ENCODE results near the gene PCDH12.

PCDH12 gene

GRCh38 chr5:141958113-141958512 lies at the start of gene PCDH12:
Gene PCDH12, minus strand, starts transcription at chr5:141958202. Its CDS starts 351 bp downstream, at chr5:141957851.
- TF ChIP-seq, protein P1, sequence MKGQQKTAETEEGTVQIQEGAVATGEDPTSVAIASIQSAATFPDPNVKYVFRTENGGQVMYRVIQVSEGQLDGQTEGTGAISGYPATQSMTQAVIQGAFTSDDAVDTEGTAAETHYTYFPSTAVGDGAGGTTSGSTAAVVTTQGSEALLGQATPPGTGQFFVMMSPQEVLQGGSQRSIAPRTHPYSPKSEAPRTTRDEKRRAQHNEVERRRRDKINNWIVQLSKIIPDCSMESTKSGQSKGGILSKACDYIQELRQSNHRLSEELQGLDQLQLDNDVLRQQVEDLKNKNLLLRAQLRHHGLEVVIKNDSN (IDR thresholded peaks at IDR 0.05): no peak
- no peak for TF ChIP-seq EP300 (IDR thresholded peaks at IDR 0.05; ENCODE audit: borderline replicate concordance)
- TF ChIP-seq CREB1 (IDR thresholded peaks at IDR 0.05; ENCODE audit: low read depth): no peak
- TF ChIP-seq TEAD4 (IDR thresholded peaks at IDR 0.05): no peak
- TF ChIP-seq RAD21 (IDR thresholded peaks at IDR 0.05; ENCODE audit: low read depth): no peak
- TF ChIP-seq TAF1 (IDR thresholded peaks at IDR 0.05; ENCODE audit: low read depth): no peak
- TF ChIP-seq YY1 (IDR thresholded peaks at IDR 0.05; ENCODE audit: low read depth): no peak
- TF ChIP-seq NFIC (IDR thresholded peaks at IDR 0.05): no peak
- no peak for TF ChIP-seq EGR1 (IDR thresholded peaks at IDR 0.05)
- TF ChIP-seq ZBTB7A (IDR thresholded peaks at IDR 0.05; ENCODE audit: low read depth): no peak
- no peak for TF ChIP-seq FOXM1 (IDR thresholded peaks at IDR 0.05; ENCODE audit: borderline replicate concordance, low read depth)
- TF ChIP-seq TCF12 (IDR thresholded peaks at IDR 0.05; ENCODE audit: low read depth): no peak
- TF ChIP-seq, protein P2, sequence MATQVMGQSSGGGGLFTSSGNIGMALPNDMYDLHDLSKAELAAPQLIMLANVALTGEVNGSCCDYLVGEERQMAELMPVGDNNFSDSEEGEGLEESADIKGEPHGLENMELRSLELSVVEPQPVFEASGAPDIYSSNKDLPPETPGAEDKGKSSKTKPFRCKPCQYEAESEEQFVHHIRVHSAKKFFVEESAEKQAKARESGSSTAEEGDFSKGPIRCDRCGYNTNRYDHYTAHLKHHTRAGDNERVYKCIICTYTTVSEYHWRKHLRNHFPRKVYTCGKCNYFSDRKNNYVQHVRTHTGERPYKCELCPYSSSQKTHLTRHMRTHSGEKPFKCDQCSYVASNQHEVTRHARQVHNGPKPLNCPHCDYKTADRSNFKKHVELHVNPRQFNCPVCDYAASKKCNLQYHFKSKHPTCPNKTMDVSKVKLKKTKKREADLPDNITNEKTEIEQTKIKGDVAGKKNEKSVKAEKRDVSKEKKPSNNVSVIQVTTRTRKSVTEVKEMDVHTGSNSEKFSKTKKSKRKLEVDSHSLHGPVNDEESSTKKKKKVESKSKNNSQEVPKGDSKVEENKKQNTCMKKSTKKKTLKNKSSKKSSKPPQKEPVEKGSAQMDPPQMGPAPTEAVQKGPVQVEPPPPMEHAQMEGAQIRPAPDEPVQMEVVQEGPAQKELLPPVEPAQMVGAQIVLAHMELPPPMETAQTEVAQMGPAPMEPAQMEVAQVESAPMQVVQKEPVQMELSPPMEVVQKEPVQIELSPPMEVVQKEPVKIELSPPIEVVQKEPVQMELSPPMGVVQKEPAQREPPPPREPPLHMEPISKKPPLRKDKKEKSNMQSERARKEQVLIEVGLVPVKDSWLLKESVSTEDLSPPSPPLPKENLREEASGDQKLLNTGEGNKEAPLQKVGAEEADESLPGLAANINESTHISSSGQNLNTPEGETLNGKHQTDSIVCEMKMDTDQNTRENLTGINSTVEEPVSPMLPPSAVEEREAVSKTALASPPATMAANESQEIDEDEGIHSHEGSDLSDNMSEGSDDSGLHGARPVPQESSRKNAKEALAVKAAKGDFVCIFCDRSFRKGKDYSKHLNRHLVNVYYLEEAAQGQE (IDR thresholded peaks at IDR 0.05; ENCODE audit: low read depth): no peak

DNA sequence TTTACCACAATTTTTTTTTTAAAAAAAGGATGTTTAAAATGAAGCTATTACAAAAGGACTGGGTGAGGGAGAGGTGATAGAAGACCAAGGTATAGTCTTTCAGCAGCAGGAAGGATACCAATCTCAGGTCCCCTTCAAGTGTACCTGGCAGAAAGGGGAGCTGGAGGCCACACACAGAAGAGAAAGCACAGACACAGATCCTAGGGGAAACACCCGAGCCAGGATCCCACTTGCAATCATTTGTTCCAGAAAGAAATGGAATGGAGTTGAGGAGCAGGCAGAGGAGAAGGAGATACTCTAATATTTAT lies 49.2 kb upstream of the PCDH12 start:
- TF ChIP-seq TCF12 (IDR thresholded peaks at IDR 0.05; ENCODE audit: low read depth) (no peak), TAF1 (IDR thresholded peaks at IDR 0.05; ENCODE audit: low read depth) (no peak), ZBTB7A (IDR thresholded peaks at IDR 0.05; ENCODE audit: low read depth) (no peak), CREB1 (IDR thresholded peaks at IDR 0.05; ENCODE audit: low read depth) (no peak), EGR1 (IDR thresholded peaks at IDR 0.05) (no peak), FOXM1 (IDR thresholded peaks at IDR 0.05; ENCODE audit: borderline replicate concordance, low read depth) (no peak), EP300 (IDR thresholded peaks at IDR 0.05; ENCODE audit: borderline replicate concordance) (no peak), TEAD4 (IDR thresholded peaks at IDR 0.05) (no peak), RAD21 (IDR thresholded peaks at IDR 0.05; ENCODE audit: low read depth) (no peak), YY1 (IDR thresholded peaks at IDR 0.05; ENCODE audit: low read depth) (no peak)
- TF ChIP-seq, protein P1 (IDR thresholded peaks at IDR 0.05): no peak
- TF ChIP-seq, protein P2 (IDR thresholded peaks at IDR 0.05; ENCODE audit: low read depth): no peak

DNA sequence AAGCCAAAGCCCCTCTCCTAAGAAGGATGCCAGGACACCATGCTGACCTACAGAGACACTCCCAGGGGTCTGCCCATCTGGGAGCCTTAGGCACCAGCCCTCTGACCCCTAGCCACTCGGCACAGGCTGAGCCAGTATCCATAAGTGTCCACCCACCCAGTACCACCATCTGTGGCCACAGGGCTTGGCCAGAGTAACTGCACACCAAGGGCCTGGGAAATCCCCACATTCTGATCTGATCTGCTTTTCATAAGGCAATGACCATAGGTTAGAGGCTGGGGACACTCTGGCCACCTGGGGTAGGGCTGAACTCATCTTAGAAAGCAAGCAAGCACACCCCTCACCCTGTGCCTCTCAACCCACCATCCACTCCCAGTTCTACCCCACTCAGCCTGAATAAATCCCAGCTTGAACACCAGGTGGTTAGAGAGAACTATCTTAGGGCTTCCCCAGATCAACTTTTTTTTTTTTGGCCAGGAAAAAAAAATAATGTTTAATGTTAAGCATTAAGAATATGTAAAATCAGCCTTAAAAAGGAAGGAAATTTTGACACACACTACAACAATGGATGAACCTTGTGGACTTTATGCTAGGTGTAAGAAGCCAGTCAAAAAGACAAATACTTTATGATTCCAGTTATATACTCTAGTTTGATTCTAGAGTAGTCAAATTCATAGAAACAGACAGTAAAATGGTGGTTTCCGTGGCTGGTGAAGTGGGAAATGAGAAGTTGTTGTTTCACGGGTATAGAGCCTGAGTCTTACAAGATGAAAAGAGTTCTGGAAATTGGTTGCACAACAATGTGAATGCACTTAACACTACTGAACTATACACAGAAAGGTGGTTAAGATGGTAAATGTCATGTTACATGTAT lies 48.6 kb upstream of the PCDH12 start:
- TF ChIP-seq TEAD4 (IDR thresholded peaks at IDR 0.05) (no peak), TAF1 (IDR thresholded peaks at IDR 0.05; ENCODE audit: low read depth) (no peak)

GRCh38 chr5:142003266-142003800 lies 45.3 kb upstream of the PCDH12 start:
- no peak for TF ChIP-seq NFIC (IDR thresholded peaks at IDR 0.05)
- no peak for TF ChIP-seq YY1 (IDR thresholded peaks at IDR 0.05; ENCODE audit: low read depth)
- TF ChIP-seq TAF1 (IDR thresholded peaks at IDR 0.05; ENCODE audit: low read depth): no peak
- TF ChIP-seq TEAD4 (IDR thresholded peaks at IDR 0.05): no peak
- no peak for TF ChIP-seq RAD21 (IDR thresholded peaks at IDR 0.05; ENCODE audit: low read depth)
- TF ChIP-seq EP300 (IDR thresholded peaks at IDR 0.05; ENCODE audit: borderline replicate concordance): no peak

GRCh38 chr5:142000704-142001484 lies 42.9 kb upstream of the PCDH12 start:
- no peak for TF ChIP-seq ZBTB7A (IDR thresholded peaks at IDR 0.05; ENCODE audit: low read depth)

DNA sequence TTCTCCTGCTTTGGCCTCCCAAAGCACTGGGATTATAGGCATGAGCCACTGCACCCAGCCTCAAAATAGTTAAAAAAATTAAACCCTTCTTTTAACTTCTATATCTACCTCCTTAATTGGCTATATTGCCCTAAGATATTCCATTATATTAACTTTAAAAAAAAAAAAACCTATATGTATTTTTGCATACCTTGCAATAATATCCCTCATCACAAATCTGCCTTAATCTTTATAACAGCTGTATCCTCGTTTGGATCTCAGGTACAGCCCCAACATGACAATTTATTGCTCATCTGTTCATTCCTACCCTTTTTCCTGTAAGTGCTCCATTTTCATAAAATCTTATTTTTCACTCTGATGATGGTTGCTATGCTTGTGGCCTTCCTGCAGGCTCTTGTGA lies 42.2 kb upstream of the PCDH12 start:
- TF ChIP-seq TCF12 (IDR thresholded peaks at IDR 0.05; ENCODE audit: low read depth) (no peak), EP300 (IDR thresholded peaks at IDR 0.05; ENCODE audit: borderline replicate concordance) (no peak), RAD21 (IDR thresholded peaks at IDR 0.05; ENCODE audit: low read depth) (no peak), CREB1 (IDR thresholded peaks at IDR 0.05; ENCODE audit: low read depth) (no peak), TAF1 (IDR thresholded peaks at IDR 0.05; ENCODE audit: low read depth) (no peak), ZBTB7A (IDR thresholded peaks at IDR 0.05; ENCODE audit: low read depth) (no peak), FOXM1 (IDR thresholded peaks at IDR 0.05; ENCODE audit: borderline replicate concordance, low read depth) (no peak), EGR1 (IDR thresholded peaks at IDR 0.05) (no peak), YY1 (IDR thresholded peaks at IDR 0.05; ENCODE audit: low read depth) (no peak), NFIC (IDR thresholded peaks at IDR 0.05) (no peak), CEBPB (IDR thresholded peaks at IDR 0.05) (no peak), TEAD4 (IDR thresholded peaks at IDR 0.05) (no peak)
- TF ChIP-seq, protein P2 (IDR thresholded peaks at IDR 0.05; ENCODE audit: low read depth): no peak
- TF ChIP-seq, protein P3, sequence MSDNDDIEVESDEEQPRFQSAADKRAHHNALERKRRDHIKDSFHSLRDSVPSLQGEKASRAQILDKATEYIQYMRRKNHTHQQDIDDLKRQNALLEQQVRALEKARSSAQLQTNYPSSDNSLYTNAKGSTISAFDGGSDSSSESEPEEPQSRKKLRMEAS (IDR thresholded peaks at IDR 0.05): no peak
- TF ChIP-seq, protein P1 (IDR thresholded peaks at IDR 0.05): no peak

Data from Ishikawa (cell line).